Fibroblast of mammary gland (primary cell): ENCODE results near the gene SURF6.
"Not testable (repeated sequence)": the region's sequence is repeated elsewhere in the genome, so short reads cannot be mapped to it uniquely, and the experiment has no call there.

ENCODE experiments used
- DNase-seq: peaks from one replicate; pipeline ENCODE4 v3.0.0-alpha.2; 2010; ENCODE audit warnings: low read depth
- H3K4me3 ChIP-seq: 2 replicates; pipeline ENCODE4 v1.5.1; 2011; ENCODE audit warnings: low read depth, mild to moderate bottlenecking, low read length, moderate library complexity; ENCODE audit not compliant: control insufficient read depth
- CTCF ChIP-seq: conservative IDR thresholded peaks from 2 replicates; pipeline ENCODE4 v1.5.1; 2011; ENCODE audit warnings: low read depth, low read length, inconsistent platforms; ENCODE audit not compliant: control insufficient read depth, insufficient read depth

SURF6 gene

GRCh38 chr9:133286523-133286922, 49.5 kb downstream of the SURF6 start:
- no peak for TF ChIP-seq CTCF
- peak; percentile 5 for DNase-seq
- H3K4me3 ChIP-seq: no peak overlapping the region

- DNase-seq: no peak
- TF ChIP-seq CTCF: no peak
- H3K4me3 ChIP-seq: no peak overlapping the region
Measured at GRCh38 chr9:133285252-133285775, 50.7 kb downstream of the SURF6 start.

GRCh38 chr9:133284362-133284761, 51.6 kb downstream of the SURF6 start:
- no peak for DNase-seq
- TF ChIP-seq CTCF: no peak
- H3K4me3 ChIP-seq: no peak overlapping the region

- not testable (repeated sequence) for DNase-seq, H3K4me3 ChIP-seq
Measured at GRCh38 chr9:133283255-133284032, 52.5 kb downstream of the SURF6 start.

GRCh38 chr9:133282464-133283238, 53.3 kb downstream of the SURF6 start:
- TF ChIP-seq CTCF: no peak
- H3K4me3 ChIP-seq: no peak overlapping the region
- DNase-seq: no peak

GRCh38 chr9:133280392-133280791, 55.6 kb downstream of the SURF6 start:
- H3K4me3 ChIP-seq: no peak overlapping the region
- DNase-seq: no peak
- no peak for TF ChIP-seq CTCF
